Measurements from ENCODE around the gene ZBTB21.

DNA sequence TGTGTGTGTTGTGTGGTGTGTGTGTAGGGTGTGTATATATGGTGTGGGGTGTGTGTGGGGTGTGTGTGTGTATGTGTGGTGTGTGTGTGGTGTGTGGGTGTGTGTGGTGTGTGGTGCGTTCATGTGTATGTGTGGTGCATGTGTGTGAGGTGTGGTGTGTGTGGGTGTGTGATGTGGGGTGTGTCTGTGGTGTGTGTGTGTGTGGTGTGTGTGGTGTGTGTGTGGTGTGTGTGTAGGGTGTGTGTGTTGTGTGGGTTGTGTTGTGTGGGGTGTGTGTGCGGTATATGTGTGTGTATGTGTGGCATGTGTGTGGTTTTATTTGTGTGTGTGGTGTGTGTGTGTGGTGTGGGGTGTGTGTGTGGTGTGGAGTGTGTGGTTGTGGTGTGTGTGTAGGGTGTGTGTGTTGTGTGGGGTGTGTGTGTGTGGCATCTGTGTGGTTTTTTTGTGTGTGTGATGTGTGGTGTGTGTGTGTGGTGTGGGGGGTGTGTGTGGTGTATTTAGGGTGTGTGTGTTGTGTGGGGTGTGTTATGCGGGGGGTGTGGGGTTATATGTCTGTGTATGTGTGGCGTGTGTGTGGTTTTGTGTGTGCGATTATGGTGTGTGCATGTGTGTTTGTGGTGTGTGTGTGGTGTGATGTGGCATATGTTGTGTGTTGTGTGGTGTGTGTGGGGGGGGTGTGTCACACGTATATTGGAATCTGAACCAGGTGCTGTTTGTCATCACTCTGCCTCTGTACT, 17.1 kb upstream of the ZBTB21 start:
- no peak for TF ChIP-seq CTCF (IDR thresholded peaks at IDR 0.05 in 8 of 11, conservative IDR thresholded peaks at IDR 0.05 in 3 of 11)
- no peak for TF ChIP-seq POLR2A (IDR thresholded peaks at IDR 0.05)

Measured in spleen (tissue), 7 donors.